GM13977 (cell line): ENCODE measurements around the gene SSTR5.

Experiments used
- DNase-seq: peaks from one replicate; pipeline ENCODE4 v3.0.0; 2012; ENCODE audit warnings: low spot score
- in situ Hi-C: fragments of 300-500 bp; cut with MboI; formaldehyde crosslinking; loops from one replicate; pipeline ENCODE4 v1.12.0; 2022; ENCODE audit warnings: low sequenced_read_pairs, low pct_unique_long_range_greater_than_20kb, mixed read lengths, inconsistent platforms; ENCODE audit not compliant: unreplicated experiment
- TF ChIP-seq, protein P1 (sequence below): IDR thresholded peaks from 2 replicates; pipeline ENCODE4 v1.5.1; 2012; ENCODE audit warnings: mild to moderate bottlenecking, control low read depth; ENCODE audit not compliant: insufficient read depth; ENCODE audit errors: extremely low read depth, missing control alignments

The SSTR5 gene

DNA sequence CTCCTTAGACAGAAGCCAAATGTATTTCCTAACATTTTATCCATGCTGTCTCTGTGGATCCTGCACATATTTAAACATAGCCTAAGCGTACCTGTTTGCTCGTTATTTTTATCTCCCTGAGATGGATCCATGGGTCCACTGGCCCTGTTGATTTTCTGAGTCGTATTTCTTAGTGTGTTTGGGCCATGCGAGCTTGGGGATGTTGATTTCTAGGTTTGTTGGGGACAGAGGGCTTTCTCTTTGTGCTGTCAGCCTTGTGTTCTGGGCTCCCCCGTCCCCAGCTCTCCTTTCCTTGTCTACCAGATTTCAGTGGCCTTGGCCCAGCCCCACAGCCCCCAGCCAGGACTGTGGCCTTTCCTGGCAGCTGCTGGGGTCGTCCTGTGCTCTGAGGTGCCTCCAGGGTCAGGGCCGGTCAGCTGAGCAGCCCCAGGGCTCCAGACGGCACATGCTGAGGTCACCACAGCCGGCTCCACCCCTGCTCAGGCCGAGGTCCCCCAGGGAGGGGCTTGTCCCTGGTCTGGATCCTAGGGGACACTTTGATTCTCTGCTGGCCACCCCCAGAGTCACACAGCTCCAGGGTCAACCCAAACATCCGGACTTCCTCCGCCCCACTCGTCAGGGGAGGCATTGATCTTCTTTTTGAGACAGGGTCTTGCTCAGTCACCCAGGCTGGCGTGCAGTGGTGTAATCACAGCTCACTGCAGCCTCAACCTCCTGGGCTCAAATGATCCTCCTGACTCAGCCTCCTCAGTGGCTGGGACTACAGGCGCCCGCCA, 4.4 kb downstream of the SSTR5 start:
- no peak for DNase-seq
- TF ChIP-seq, protein P1, sequence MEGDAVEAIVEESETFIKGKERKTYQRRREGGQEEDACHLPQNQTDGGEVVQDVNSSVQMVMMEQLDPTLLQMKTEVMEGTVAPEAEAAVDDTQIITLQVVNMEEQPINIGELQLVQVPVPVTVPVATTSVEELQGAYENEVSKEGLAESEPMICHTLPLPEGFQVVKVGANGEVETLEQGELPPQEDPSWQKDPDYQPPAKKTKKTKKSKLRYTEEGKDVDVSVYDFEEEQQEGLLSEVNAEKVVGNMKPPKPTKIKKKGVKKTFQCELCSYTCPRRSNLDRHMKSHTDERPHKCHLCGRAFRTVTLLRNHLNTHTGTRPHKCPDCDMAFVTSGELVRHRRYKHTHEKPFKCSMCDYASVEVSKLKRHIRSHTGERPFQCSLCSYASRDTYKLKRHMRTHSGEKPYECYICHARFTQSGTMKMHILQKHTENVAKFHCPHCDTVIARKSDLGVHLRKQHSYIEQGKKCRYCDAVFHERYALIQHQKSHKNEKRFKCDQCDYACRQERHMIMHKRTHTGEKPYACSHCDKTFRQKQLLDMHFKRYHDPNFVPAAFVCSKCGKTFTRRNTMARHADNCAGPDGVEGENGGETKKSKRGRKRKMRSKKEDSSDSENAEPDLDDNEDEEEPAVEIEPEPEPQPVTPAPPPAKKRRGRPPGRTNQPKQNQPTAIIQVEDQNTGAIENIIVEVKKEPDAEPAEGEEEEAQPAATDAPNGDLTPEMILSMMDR = no peak
- in situ Hi-C loops = no loop called here

- DNase-seq = no peak
- TF ChIP-seq, protein P1 = no peak
- in situ Hi-C loops = no loop called here
These were observed 5.5 kb downstream of the SSTR5 start for GRCh38 chr16:1077877-1078578.

- DNase-seq = no peak
- in situ Hi-C loops = no loop called here
- TF ChIP-seq, protein P1 = no peak
These were observed 6.1 kb downstream of the SSTR5 start for GRCh38 chr16:1078579-1079021.

GRCh38 chr16:1079341-1079740, 6.8 kb downstream of the SSTR5 start:
- in situ Hi-C loops = no loop called here
- TF ChIP-seq, protein P1 = no peak
- DNase-seq = no peak

GRCh38 chr16:1079786-1080525, 7.4 kb downstream of the SSTR5 start:
- DNase-seq = no peak
- TF ChIP-seq, protein P1 = no peak
- in situ Hi-C loops = no loop called here
